GM19239 (cell line): ENCODE measurements around the gene OSCP1.
A peak's percentile ranks its signal among the peaks of the same experiment; 100 is the strongest.

Experiments used
- DNase-seq: peaks from one replicate; pipeline ENCODE4 v3.0.0; 2011; ENCODE audit warnings: low spot score; ENCODE audit not compliant: insufficient read length
- FAIRE-seq: peaks from 2 replicates; lab custom pipeline; 2011; peaks lifted over from hg19 to GRCh38; lab: Jason Lieb, UNC

Gene OSCP1

GRCh38 chr1:36475910-36476604 lies 25.8 kb upstream of the OSCP1 start:
- no peak for DNase-seq
- FAIRE-seq: no peak

DNA sequence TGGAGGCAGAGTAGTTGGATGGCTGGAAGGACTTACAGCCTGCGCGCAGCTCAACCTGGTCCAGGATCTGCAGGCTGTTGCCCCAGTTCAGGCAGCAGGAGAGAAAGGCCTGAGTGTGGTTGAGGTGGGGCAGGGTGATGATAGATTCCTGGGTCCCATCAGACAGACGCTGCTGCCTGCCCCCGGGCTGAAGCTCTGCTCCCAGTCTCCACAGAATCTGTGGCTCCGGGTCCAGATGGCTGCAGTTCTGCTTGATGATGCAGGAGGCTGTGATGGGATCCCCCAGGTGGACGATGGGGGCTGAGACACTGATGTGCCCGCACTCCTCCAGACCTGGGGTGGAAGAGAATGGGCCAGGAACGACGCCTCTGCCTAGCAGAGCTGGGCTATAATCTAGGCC lies 25.1 kb upstream of the OSCP1 start:
- DNase-seq (no peak), FAIRE-seq (no peak)

DNA sequence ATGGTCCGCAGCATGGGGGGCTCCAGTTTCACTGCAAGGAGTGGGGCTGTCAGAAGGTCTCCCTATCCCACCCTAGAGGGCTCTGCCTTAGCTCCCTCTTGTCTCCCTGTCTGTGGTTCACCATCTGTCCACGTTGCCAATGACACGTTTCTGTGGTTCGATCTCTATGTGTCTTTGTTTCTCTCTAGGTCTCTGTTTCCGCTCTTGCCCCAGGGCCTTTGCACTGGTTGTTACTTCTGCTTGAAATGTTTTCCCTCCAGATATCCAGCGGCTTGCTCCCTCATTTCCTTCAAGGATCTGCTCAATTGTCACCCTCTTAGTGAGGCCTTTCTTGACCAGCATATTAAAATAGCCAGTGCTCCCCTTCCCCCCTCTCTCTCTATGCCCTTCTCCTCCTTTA lies 22.4 kb upstream of the OSCP1 start:
- DNase-seq (no peak), FAIRE-seq (no peak)

DNA sequence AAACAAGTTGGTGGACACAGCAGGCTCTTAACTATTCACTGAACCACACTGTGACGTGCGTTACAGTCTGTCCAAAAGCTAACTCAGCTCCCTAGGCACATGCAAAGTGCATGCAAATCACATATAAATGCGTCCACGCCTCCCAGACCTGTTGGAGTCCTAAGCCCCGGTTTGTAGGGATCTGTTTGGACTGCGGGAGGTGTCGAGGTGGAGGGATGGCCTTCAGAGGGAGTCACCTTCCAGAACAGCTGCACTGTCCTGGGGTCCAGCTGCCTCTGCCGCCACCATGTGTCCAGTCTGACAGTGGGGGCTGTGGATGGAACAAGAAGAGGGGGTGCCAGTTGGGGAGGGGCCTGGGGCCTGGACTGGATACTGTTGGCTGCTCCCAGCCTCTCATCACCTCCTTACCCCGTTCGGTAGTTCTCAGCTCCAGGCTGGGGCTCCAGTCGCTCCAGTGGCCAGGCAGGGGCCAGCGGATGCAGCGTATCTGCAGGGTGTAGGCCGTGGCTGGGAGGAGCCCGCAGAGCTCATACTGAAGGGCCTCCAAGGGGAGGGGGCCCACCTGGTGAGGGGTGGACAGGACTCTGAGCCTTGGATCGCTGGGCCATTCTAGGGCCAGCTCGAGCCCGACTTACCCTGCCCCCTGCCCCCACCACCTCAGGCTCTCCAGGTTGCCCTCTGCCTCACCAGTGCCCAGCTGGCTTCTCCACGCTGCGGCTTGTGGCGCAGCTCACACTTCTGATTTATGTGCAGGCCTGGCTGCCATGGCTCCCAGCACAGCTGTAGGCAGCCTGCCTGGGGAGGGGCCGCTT lies 21.8 kb upstream of the OSCP1 start:
- FAIRE-seq: no peak

GRCh38 chr1:36469163-36469562 lies 18.9 kb upstream of the OSCP1 start:
- DNase-seq (no peak), FAIRE-seq (no peak)

More for the DNA sequence above, 21.8 kb upstream of the OSCP1 start:
- no peak for DNase-seq

- no peak for FAIRE-seq
- no peak for DNase-seq
Measured at GRCh38 chr1:36467700-36468455, 17.6 kb upstream of the OSCP1 start.

DNA sequence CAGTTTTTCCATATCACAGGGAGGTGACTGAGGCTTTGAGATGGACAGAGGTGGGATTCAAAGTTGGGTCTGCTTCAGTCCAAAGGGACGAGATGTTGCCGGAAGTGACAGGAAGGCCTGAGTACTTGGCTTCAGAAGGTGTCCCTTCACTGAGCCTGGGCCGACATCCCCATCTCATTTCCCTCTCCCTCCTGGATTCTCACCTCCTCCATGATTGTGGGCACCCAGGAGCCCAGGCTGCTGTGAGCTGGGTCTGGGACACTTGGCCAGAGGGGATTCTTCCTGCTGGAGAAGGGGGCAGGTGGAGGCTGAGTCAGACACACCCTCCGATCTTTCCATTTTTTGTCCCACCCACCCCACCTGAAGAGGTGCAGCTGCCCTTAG lies 16.8 kb upstream of the OSCP1 start:
- DNase-seq (no peak), FAIRE-seq (no peak)

DNA sequence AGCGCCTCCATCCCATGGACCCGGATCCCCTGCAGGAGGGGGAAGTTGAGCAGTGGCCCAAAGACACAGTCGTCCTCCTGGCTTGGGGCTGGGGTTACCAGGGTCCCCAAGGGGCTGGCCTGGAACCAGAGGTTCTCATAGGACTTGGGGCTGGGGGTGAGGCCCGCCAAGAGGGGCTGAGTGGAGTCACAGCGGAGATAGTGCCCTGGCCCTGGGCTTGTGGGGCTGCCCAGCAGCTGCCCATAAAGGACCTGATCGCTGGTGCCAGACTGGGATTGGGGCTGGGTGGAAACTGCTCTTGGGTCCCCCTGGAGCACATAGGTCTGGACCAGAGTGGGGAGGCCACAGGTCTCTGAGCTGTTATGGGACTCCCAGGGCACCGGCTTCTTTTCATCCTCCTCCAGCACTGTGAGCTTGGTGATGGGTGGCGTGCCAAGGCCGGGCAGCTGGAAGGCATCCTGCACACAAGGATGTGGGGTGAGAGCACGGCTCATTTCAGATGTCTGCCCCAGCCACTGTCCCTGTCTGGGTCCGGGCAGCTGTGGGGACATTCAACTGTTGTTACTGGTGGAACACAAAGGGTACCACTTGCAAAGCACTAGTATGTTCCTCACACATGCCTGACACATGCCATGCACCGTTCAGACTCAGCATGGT lies 16.2 kb upstream of the OSCP1 start:
- no peak for FAIRE-seq
- no peak for DNase-seq

DNA sequence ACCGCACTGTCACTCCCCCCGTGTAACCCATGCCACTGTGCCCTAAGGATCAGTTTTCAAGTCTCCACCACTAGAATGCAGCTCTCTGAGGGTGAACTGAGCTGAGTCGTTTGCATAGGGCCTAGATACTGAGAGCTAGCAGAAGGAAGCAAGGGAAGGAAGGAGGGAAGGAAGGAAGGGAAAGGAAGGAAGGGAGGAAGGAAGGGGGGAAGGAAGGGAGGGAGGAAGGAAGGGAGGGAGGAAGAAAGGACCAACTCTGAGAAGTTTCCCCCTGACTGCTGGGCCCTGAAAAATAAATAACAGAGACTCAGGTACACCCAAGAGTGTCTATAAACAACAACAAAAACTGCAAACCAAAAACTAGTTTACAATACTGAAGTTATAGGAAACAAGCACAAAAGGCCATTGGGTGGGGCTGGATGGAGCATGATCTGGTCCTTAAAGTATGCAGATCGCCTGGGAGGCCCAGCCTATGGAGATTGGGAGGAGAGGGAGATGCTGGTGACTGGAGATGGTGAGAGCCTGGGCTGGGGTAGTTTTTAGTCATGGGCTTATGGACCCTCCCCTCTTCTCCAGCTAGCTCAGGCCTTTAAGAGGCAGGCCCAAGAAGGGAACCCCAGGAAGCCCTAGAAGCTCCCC lies 15.6 kb upstream of the OSCP1 start:
- DNase-seq (no peak), FAIRE-seq (no peak)

- FAIRE-seq: peak; percentile 64
- DNase-seq: no peak
Measured at GRCh38 chr1:36464605-36465393, 14.5 kb upstream of the OSCP1 start.

DNA sequence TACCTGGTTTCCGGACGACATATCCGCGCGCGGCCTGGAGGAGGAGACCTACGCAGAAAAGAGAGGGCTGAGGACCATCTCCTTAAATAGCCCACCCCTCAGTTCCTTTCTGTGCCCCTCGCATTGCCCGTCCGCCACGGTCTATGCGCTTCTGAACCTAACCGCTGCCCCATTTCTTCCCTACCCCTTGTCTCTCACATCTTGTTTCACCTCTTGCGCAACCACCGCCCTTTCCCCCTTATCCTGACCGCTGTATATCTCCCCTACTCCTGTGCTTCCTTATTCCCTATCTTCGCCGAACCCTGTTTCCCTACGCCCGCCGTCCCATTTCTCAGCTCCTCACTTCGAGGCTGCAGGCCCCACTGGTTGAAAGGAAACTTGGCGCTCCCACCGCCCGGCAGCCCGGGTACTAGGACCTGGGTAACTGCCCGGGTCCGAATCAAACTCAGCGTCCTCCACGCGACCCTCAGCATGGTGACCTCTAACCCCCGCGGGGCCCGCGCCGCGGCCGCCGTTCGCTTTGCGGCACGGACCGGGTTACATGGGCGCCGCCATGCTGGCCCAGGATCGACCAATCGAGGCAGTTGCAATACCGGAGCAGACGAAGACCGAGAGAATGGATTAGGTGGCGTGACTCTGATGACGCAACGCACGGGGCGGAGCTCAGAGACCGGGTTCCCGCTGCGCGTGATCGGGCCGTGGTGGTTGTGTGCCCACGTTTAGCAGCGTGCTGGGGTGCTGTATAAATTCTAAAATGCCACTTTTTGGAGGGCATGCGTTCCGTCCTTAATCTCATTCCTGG lies 13.8 kb upstream of the OSCP1 start, which contains the start of gene MRPS15:
Gene MRPS15, minus strand, starts transcription at position 582 of the 802 bp plus-strand sequence. Its CDS starts 109 bp downstream, at position 473.
- FAIRE-seq (peak; percentile 99), DNase-seq (peak; percentile 89)

DNA sequence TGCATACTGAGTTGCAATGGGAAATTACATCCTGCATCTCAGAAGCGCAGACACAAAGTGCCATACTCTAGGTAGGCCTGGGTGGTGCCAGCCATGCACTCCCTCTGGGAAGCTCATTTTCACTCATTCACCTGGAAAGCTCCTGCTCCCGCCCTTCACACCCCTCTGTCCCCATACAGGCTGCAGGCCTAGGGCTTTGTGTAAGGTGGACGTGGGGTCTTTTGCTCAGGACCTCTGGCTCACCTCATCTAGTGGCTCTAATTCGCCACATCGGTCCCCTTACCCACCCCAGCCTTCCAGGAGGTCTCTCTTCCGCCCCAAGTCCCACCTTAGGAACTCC lies 13.2 kb upstream of the OSCP1 start:
- FAIRE-seq: no peak
- DNase-seq: no peak

- DNase-seq (no peak), FAIRE-seq (no peak)
Measured at GRCh38 chr1:36458910-36459309, 8.7 kb upstream of the OSCP1 start.

DNA sequence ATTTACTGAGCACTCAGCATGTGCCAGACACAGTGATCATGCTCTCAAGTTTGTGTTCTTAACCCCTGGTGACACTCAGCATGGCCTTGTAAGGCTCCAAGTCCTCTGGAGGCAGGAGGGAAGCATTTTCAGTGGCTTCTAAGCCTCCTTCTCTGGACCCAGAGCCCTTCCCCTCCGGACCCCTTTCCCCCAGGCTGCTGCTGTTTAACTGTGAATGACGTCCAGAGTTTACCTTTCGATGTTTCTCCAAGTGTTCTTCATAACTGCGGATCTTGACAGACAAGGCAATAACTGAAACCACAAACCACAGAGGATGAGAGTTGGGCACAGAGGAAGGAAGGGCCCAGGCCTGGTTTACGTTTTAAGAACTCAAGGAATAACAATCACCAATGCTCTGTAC lies 7.4 kb upstream of the OSCP1 start:
- FAIRE-seq (peak; percentile 69), DNase-seq (no peak)

DNA sequence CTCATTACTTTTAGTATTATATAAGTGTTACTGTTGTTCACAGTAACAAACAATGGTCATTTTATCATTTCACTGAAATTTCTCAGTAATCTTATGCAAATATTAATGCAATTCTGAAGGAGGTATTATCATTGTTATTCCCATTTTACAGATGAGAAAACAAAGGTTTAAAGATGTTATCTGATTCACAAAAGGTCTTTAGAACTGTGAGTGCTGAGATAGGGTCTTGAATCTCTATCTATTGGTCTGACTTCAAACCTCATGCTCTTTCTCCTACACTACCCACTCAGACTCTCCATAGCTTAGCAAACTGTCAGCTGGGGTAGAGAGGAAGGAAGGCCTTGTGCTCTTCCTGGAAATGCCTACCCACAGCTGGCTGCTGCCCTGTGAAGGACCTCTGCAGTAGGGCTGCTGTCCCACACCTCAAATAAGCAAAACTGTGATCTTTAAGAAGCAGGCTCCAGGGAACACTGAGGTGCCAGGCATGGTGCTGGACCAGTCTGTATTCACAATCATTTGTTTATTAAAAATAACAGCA lies 6.2 kb upstream of the OSCP1 start:
- DNase-seq: no peak
- FAIRE-seq: no peak

DNA sequence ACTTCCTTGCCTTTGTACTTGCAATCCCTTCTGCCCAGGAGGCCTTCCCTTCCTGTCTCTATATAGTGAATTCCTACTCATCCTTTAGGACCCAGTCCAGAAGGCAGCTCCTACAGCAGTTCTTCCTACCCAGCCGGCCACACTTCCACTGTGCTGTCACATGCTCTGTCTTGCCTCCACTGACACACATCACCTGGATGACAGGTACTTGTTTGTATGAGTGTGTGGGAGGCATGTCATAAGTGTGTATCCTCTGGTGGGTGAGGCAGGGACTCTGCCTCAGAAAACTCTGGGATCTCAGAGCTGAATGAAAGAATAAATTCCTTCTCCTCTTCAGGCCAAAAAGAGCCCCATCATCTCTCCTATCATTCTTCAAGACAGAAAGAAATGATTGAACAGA lies 5.1 kb upstream of the OSCP1 start:
- DNase-seq: no peak
- FAIRE-seq: no peak

GRCh38 chr1:36453600-36454388 lies 3.5 kb upstream of the OSCP1 start:
- FAIRE-seq (no peak), DNase-seq (no peak)
